HFFc6 (cell line): ENCODE results near the gene MFNG. TPM values are rescaled to one million over a fixed set of nuclear protein-coding genes. Genes with fewer than 3 reads are reported as not detected.

Experiments
- DNase-seq: peaks from one replicate; pipeline ENCODE4 v3.0.0-alpha.2; 2018
- H3K27ac Mint-ChIP-seq: 2 replicates; pipeline ENCODE4 v1.8.0; 2020; ENCODE audit warnings: mild to moderate bottlenecking, mixed read lengths
- H3K27me3 Mint-ChIP-seq: 2 replicates; pipeline ENCODE4 v1.8.0; 2021; ENCODE audit warnings: mild to moderate bottlenecking, moderate library complexity, mixed read lengths; ENCODE audit not compliant: insufficient read depth
- H3K36me3 Mint-ChIP-seq: 2 replicates; pipeline ENCODE4 v1.8.0; 2021; ENCODE audit warnings: low read depth, mixed read lengths
- H3K4me1 Mint-ChIP-seq: 2 replicates; pipeline ENCODE4 v1.8.0; 2020; ENCODE audit warnings: low read depth, mixed read lengths
- H3K4me3 Mint-ChIP-seq: 2 replicates; pipeline ENCODE4 v1.8.0; 2020; ENCODE audit warnings: mild to moderate bottlenecking, moderate library complexity, mixed read lengths
- H3K9me3 Mint-ChIP-seq: 2 replicates; pipeline ENCODE4 v1.8.0; 2020; ENCODE audit warnings: mild to moderate bottlenecking, mixed read lengths
- total RNA-seq, 6 experiments: library from RNA; stranded (reverse); fragmentation: NEBNext Ultra II Directional; extraction: Animal tissue kit (Norgen Biotek cat#: 25700); gene quantifications; 2 replicates in 1 of 6; 3 replicates in 5 of 6; pipeline ENCODE4 v1.2.3, GENCODE V29; 2021
- TF ChIP-seq, protein P1 (sequence below): fragments of 200-600 bp; sonication (generic); IDR thresholded peaks from 2 replicates; pipeline ENCODE4 v1.5.0; 2021; ENCODE audit warnings: antibody characterized with exemption, mild to moderate bottlenecking

MFNG gene
- total RNA-seq, 6 experiments from 2014 or later: not detected

DNA sequence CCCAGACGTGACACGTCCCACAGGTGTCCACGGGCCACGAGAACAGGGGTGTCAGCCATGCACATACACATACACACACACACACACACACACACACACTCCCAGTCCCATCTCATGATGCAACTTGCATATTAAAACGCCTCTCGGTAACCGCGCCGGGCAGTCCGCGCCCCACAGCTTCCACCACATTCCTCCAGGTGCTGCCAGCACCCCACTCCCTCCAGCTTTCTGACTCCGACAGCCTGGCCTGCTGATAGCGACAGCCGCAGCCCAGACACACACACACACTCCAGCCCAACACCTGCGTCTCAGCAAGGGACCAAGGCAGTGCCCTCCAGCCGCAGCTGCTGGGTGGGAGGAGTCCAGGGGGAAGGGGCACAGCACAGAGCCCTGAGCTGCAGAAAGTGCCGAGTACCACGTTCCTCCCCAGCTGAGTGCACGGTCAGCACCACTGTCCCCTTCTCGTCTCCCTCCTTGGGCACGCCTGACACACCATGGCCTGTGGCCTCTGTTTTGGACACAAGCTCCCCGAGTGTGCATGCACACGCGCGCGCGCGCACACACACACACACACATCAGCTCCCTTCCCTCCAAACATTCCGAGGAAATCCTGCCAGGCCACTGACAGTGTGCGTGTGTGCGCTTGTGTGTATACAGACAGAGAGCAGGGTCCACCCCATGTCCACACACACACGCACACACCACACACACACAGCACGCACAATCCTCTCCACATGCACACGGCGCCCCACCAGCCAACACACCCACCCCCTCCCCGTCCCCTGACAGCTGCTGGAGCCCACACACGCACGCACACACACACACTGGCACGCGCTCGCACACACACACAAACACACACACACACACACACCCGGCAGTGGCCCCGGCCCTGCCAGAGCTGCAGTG, 60.1 kb downstream of the MFNG start:
- no peak overlapping the region for H3K27ac Mint-ChIP-seq
- H3K9me3 Mint-ChIP-seq: no peaks in the 10 kb centered on the region
- peak overlapping the region; percentile 78 for H3K4me3 Mint-ChIP-seq
- peaks cover 32% of the 10 kb centered on the region for H3K4me1 Mint-ChIP-seq
- DNase-seq: no peak
- H3K27me3 Mint-ChIP-seq: peaks cover 20% of the 10 kb centered on the region
- TF ChIP-seq, protein P1, sequence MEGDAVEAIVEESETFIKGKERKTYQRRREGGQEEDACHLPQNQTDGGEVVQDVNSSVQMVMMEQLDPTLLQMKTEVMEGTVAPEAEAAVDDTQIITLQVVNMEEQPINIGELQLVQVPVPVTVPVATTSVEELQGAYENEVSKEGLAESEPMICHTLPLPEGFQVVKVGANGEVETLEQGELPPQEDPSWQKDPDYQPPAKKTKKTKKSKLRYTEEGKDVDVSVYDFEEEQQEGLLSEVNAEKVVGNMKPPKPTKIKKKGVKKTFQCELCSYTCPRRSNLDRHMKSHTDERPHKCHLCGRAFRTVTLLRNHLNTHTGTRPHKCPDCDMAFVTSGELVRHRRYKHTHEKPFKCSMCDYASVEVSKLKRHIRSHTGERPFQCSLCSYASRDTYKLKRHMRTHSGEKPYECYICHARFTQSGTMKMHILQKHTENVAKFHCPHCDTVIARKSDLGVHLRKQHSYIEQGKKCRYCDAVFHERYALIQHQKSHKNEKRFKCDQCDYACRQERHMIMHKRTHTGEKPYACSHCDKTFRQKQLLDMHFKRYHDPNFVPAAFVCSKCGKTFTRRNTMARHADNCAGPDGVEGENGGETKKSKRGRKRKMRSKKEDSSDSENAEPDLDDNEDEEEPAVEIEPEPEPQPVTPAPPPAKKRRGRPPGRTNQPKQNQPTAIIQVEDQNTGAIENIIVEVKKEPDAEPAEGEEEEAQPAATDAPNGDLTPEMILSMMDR: no peak
- no peaks in the 10 kb centered on the region for H3K36me3 Mint-ChIP-seq

DNA sequence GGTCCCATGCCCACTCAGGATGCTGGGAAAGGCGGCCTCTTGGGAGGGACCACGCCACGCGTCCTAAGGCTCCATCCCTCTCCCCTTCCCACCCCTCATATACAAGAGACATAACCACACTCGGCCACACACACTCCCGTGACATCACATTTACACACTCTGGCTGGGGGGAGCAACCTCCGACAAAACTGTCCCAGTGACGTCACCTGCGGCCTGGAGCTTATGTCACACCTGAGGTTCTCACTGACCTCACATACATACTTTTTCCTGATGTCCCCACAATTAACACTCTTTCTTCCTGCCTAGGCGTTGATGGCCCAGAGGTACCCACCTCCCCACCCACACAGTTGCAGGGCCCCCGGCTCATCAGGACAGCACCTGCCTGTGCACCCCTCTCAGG, 60.8 kb downstream of the MFNG start:
- H3K36me3 Mint-ChIP-seq: no peaks in the 10 kb centered on the region
- H3K4me1 Mint-ChIP-seq: peaks cover 32% of the 10 kb centered on the region
- H3K9me3 Mint-ChIP-seq: no peaks in the 10 kb centered on the region
- no peak for DNase-seq
- H3K27ac Mint-ChIP-seq: no peak overlapping the region
- peaks cover 26% of the 10 kb centered on the region for H3K27me3 Mint-ChIP-seq
- no peak overlapping the region for H3K4me3 Mint-ChIP-seq
- TF ChIP-seq, protein P1: no peak

DNA sequence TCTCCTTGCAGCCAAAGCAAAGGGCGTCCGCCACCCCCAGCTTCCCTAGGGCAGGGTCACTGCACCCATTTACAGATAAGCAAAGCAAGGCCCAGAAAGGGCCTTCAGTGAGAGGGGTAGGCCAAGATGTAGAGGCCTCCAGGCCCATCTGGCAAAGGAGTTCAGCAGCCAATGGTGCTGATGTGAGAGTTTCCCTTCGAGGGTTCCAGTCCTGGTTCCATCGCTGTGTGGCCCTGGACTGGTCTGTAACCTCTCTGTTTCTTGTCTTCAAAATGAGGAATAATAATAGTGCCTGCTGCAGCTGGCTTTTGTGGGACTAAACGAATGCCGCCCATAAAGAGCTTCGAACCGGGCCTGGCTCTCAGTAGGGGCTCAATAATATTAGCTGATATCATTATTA, 62.9 kb downstream of the MFNG start:
- peaks cover 34% of the 10 kb centered on the region for H3K27me3 Mint-ChIP-seq
- DNase-seq: no peak
- no peaks in the 10 kb centered on the region for H3K9me3 Mint-ChIP-seq
- peaks cover 29% of the 10 kb centered on the region for H3K4me1 Mint-ChIP-seq
- no peak overlapping the region for H3K4me3 Mint-ChIP-seq
- TF ChIP-seq, protein P1: no peak
- H3K27ac Mint-ChIP-seq: no peak overlapping the region
- H3K36me3 Mint-ChIP-seq: no peaks in the 10 kb centered on the region

DNA sequence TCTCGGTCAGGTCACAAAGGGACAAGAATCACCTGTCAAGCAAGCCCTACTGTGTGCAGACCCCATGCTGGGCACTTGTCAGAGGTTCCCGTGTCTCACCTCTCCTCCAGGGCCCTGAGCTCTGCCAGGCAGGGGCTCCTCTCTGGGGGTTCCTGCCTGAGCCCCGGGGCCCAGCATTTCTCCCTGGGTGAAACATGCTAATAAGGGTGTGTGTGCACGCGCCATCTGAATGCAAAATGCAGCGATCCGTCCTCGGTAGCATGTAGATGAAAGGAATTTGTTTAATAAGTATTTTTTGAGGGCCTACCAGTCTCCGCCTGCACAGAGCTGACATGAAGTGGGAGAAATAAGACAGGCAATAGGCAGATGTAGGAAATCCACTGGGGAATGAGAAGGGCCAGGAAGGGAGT, 64.7 kb downstream of the MFNG start:
- peaks cover 29% of the 10 kb centered on the region for H3K4me1 Mint-ChIP-seq
- TF ChIP-seq, protein P1: no peak
- H3K9me3 Mint-ChIP-seq: no peaks in the 10 kb centered on the region
- no peak overlapping the region for H3K4me3 Mint-ChIP-seq
- H3K36me3 Mint-ChIP-seq: no peaks in the 10 kb centered on the region
- H3K27me3 Mint-ChIP-seq: peaks cover 36% of the 10 kb centered on the region
- H3K27ac Mint-ChIP-seq: no peak overlapping the region
- DNase-seq: no peak

DNA sequence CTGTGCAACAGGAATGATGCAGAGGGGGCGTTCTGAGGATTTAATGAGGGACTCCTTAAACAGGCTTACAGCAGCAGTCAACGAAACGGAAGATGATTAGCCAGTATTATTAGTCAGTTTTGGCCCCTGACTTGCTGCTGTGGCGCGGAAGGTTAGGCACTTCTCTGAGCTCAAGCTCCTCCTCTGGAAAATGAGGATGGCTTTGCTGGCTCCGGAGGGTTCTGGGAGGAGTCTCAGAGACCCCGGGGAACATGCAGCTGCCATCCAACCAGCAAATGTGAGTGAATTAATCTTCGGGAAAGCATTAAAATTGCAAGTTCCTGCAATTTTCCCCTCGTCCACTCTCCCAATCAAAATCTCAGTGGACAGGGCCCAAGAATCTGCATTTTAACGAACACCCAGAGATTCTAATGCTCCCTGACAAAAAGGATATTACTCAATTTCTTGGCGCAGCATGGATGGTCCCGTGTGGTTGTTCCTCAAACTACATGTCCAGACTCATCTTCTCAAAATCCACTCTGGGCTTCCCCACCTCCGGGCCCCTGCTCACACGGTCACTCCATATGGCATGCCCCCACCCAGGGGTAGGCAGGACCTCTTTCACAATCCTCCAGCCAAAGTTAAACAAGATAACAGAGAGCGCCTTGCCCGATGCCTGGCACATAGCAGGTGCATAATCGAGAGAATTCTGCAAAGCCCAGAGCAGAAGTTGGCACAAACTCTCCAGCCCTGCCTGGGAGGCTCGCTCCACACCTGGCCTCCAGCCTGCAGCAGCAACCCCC, 65.3 kb downstream of the MFNG start:
- TF ChIP-seq, protein P1: peak; percentile 47
- Mint-ChIP-seq H3K4me3 (peak overlapping the region; percentile 82), H3K36me3 (no peaks in the 10 kb centered on the region), H3K27me3 (peaks cover 35% of the 10 kb centered on the region), H3K9me3 (no peaks in the 10 kb centered on the region), H3K27ac (no peak overlapping the region), H3K4me1 (peaks cover 23% of the 10 kb centered on the region)
- DNase-seq: no peak
